ENCODE data around the gene TOE1.

- TF ChIP-seq CTCF (IDR thresholded peaks at IDR 0.05 in 8 of 11, conservative IDR thresholded peaks at IDR 0.05 in 3 of 11) (no peak), POLR2A (IDR thresholded peaks at IDR 0.05) (no peak), POLR2AphosphoS5 (IDR thresholded peaks at IDR 0.05) (no peak)
Observed at GRCh38 chr1:45386219-45386618, 46.2 kb downstream of the TOE1 start.
